Vagina (tissue), 2 donors: Measurements from ENCODE around the gene GJD3. TPM values are rescaled to one million over a fixed set of nuclear protein-coding genes. Genes with fewer than 3 reads are reported as not detected.

Source experiments
- DNase-seq, 2 donors: peaks; one replicate each; pipeline ENCODE4 v3.0.0-alpha.2; 2017; ENCODE audit errors: extremely low spot score in 2 of 2
- H3K27ac ChIP-seq: fragments of 200-600 bp; sonication (generic); one replicate; pipeline ENCODE4 v1.5.1; 2019
- H3K27me3 ChIP-seq: fragments of 200-600 bp; sonication (generic); one replicate; pipeline ENCODE4 v1.5.1; 2019
- H3K36me3 ChIP-seq, 2 donors: fragments of 200-600 bp; sonication (generic); one replicate each; pipeline ENCODE4 v1.5.1; 2017 to 2019
- H3K4me1 ChIP-seq: fragments of 200-600 bp; sonication (generic); one replicate; pipeline ENCODE4 v1.5.1; 2019
- H3K4me3 ChIP-seq, 2 donors: fragments of 200-600 bp; sonication (generic); 1 replicate in 1 of 2; 2 replicates in 1 of 2; pipeline ENCODE4 v1.5.1; 2016 to 2019
- H3K9me3 ChIP-seq: fragments of 200-600 bp; sonication (generic); one replicate; pipeline ENCODE4 v1.5.1; 2019
- CTCF ChIP-seq, 3 experiments: fragments of 450-650 bp in 2 of 3; fragments of 200-600 bp in 1 of 3; sonication (generic) in 1 of 3; IDR thresholded peaks; one replicate each; pipeline ENCODE4 v1.5.1; 2017 to 2019; ENCODE audit warnings: antibody characterized with exemption in 3 of 3, mild to moderate bottlenecking in 2 of 3, moderate library complexity in 2 of 3
- POLR2A ChIP-seq, 2 donors: fragments of 450-650 bp; IDR thresholded peaks; one replicate each; pipeline ENCODE4 v1.6.1; 2017; ENCODE audit warnings: antibody characterized with exemption in 2 of 2, mild to moderate bottlenecking in 2 of 2, moderate library complexity in 2 of 2
- POLR2AphosphoS5 ChIP-seq, 2 donors: sonication (generic); formaldehyde crosslinking; IDR thresholded peaks; one replicate each; pipeline ENCODE4 v1.9.0; 2017; ENCODE audit warnings: antibody characterized with exemption in 2 of 2, mild to moderate bottlenecking in 2 of 2, low read depth in 1 of 2; ENCODE audit not compliant: insufficient read depth in 1 of 2
- intact Hi-C: fragments of 100-400 bp; cut with DNase I; formaldehyde crosslinking; loops from one replicate; pipeline ENCODE4 v1.15.1; 2023
- small RNA-seq: library from RNA; depleted of rRNA; stranded (forward); fragments of <200 nt; gene quantifications from one replicate; pipeline ENCODE3, GENCODE V24; 2016
- total RNA-seq: library from RNA; depleted of rRNA; stranded (reverse); fragments of >200 nt; gene quantifications from one replicate; pipeline ENCODE4 v1.2.3, GENCODE V29; 2016

The GJD3 gene
- total RNA-seq, 1 donor from 2014 or later: 12.0 TPM

- Histone ChIP-seq H3K4me1 (peaks cover 94% of the 10 kb centered on the region), H3K4me3 (no peak overlapping the region), H3K36me3 (no peaks in the 10 kb centered on the region), H3K27me3 (no peaks in the 10 kb centered on the region), H3K27ac (peak overlapping the region; percentile 96), H3K9me3 (no peaks in the 10 kb centered on the region)
- intact Hi-C loops: no loop called here
- DNase-seq: no peak
- TF ChIP-seq POLR2AphosphoS5 (IDR thresholded peaks at IDR 0.05; ENCODE audit: insufficient read depth in 1 of 2, low read depth in 1 of 2) (no peak), POLR2A (IDR thresholded peaks at IDR 0.05) (no peak), CTCF (IDR thresholded peaks at IDR 0.05) (no peak)
Observed at GRCh38 chr17:40315206-40315605, 49.3 kb downstream of the GJD3 start.

- intact Hi-C loops: no loop called here
- H3K9me3 ChIP-seq: no peaks in the 10 kb centered on the region
- H3K27ac ChIP-seq: peak overlapping the region; percentile 1
- no peaks in the 10 kb centered on the region for H3K36me3 ChIP-seq
- no peak overlapping the region for H3K4me3 ChIP-seq
- TF ChIP-seq POLR2A (IDR thresholded peaks at IDR 0.05) (no peak), POLR2AphosphoS5 (IDR thresholded peaks at IDR 0.05; ENCODE audit: insufficient read depth in 1 of 2, low read depth in 1 of 2) (peak; percentile 70 to 74), CTCF (IDR thresholded peaks at IDR 0.05) (no peak)
- H3K4me1 ChIP-seq: peaks cover 94% of the 10 kb centered on the region
- no peaks in the 10 kb centered on the region for H3K27me3 ChIP-seq
- DNase-seq: peak in 1 of 2 donors; percentile 93
Observed at GRCh38 chr17:40314584-40314956, 50.0 kb downstream of the GJD3 start.

GRCh38 chr17:40313668-40314583 lies 50.6 kb downstream of the GJD3 start:
- Histone ChIP-seq H3K4me3 (no peak overlapping the region), H3K27me3 (no peaks in the 10 kb centered on the region), H3K27ac (peak overlapping the region; percentile 1), H3K36me3 (no peaks in the 10 kb centered on the region), H3K4me1 (peaks cover 94% of the 10 kb centered on the region), H3K9me3 (no peaks in the 10 kb centered on the region)
- no peak for TF ChIP-seq CTCF (IDR thresholded peaks at IDR 0.05)
- no peak for TF ChIP-seq POLR2AphosphoS5 (IDR thresholded peaks at IDR 0.05; ENCODE audit: insufficient read depth in 1 of 2, low read depth in 1 of 2)
- no peak for TF ChIP-seq POLR2A (IDR thresholded peaks at IDR 0.05)
- intact Hi-C loops: no loop called here
- DNase-seq: no peak

Small RNAs within 50 kb of the gene (small RNA-seq; reads per million reads assigned to genes)
- gene RF00019 (not detected), gene RNA5SP441 (not detected)

Other genes with a start within 250 kb of the GJD3 start
- gene MSL1, start 242.8 kb downstream of the GJD3 start, total RNA-seq: 62.4 TPM
- gene CASC3, start 224.2 kb downstream of the GJD3 start, total RNA-seq: 40.0 TPM
- gene RAPGEFL1, start 187.3 kb downstream of the GJD3 start, total RNA-seq: 144 TPM
- 10.6 TPM for gene WIPF2, start 145.4 kb downstream of the GJD3 start, total RNA-seq
- gene CDC6, start 76.9 kb downstream of the GJD3 start, total RNA-seq: 3.7 TPM
- gene RARA, start 55.6 kb downstream of the GJD3 start, total RNA-seq: 58.9 TPM
- 16.9 TPM for gene TOP2A, start 53.2 kb upstream of the GJD3 start, total RNA-seq
- 700 TPM for gene IGFBP4, start 78.7 kb upstream of the GJD3 start, total RNA-seq
- gene TNS4, start 136.9 kb upstream of the GJD3 start, total RNA-seq: 296 TPM
- gene CCR7, start 200.7 kb upstream of the GJD3 start, total RNA-seq: not detected